Thymus (tissue), 2 donors: ENCODE results near the gene DNMT3A. TPM values are rescaled to one million over a fixed set of nuclear protein-coding genes. Genes with fewer than 3 reads are reported as not detected.

Experiments used
- polyA plus RNA-seq: library from polyadenylated mRNA; stranded (reverse); fragments of 200-250 nt; gene quantifications from one replicate; pipeline ENCODE4 v1.2.3, GENCODE V29; 2013
- total RNA-seq: library from RNA; stranded (reverse); fragments of 120-200 nt; gene quantifications from one replicate; pipeline ENCODE4 v1.2.4, GENCODE V29; 2013
- donor health status: healthy.

The DNMT3A gene
- total and polyA plus RNA-seq, 2 donors, result 22.7 to 27.5 TPM

Other genes with a start within 250 kb of the DNMT3A start
- gene POMC, start 173.3 kb downstream of the DNMT3A start, total RNA-seq, result 11.7 TPM
- 20.3 TPM for gene POMC, start 173.3 kb downstream of the DNMT3A start, polyA plus RNA-seq